ENCODE results near the gene SNAP47.

GRCh38 chr1:227809026-227809425 is 73.8 kb downstream of the SNAP47 start:
- TF ChIP-seq SP1 (IDR thresholded peaks at IDR 0.05) (no peak), FOXA1 (IDR thresholded peaks at IDR 0.05) (no peak), SUZ12 (IDR thresholded peaks at IDR 0.05) (no peak), ARNT (IDR thresholded peaks at IDR 0.05) (no peak)

Measured in HEK293T (cell line).